ENCODE results near the gene TAS2R60. TPM values are rescaled to one million over a fixed set of nuclear protein-coding genes. Genes with fewer than 3 reads are reported as not detected.
"Not testable (repeated sequence)": the region's sequence is repeated elsewhere in the genome, so short reads cannot be mapped to it uniquely, and the experiment has no call there.

TAS2R60 gene, protein sequence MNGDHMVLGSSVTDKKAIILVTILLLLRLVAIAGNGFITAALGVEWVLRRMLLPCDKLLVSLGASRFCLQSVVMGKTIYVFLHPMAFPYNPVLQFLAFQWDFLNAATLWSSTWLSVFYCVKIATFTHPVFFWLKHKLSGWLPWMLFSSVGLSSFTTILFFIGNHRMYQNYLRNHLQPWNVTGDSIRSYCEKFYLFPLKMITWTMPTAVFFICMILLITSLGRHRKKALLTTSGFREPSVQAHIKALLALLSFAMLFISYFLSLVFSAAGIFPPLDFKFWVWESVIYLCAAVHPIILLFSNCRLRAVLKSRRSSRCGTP
- 0.35 TPM for total RNA-seq
- long read RNA-seq, result 0 reads

DNA sequence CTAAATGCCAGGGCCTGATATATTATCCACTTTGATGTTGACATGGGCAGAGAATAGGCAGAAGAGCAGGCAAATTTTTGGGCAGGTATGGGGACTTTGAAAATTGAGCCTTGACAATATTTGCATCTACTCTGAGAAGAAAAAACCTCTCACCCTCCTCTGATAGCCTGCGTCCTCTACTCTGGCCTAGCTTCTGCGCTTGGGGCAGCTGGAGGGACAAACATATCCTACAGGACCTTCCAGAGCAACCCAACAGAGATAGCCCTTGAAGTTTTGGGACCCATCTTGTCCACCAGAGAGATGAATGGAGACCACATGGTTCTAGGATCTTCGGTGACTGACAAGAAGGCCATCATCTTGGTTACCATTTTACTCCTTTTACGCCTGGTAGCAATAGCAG is at the start of gene TAS2R60:
TAS2R60 (plus strand) TSS at position 301 of the 400 bp plus-strand sequence; CDS start at position 301, 0 bp downstream.
- DNase-seq (ENCODE audit: low spot score), result no peak

DNA sequence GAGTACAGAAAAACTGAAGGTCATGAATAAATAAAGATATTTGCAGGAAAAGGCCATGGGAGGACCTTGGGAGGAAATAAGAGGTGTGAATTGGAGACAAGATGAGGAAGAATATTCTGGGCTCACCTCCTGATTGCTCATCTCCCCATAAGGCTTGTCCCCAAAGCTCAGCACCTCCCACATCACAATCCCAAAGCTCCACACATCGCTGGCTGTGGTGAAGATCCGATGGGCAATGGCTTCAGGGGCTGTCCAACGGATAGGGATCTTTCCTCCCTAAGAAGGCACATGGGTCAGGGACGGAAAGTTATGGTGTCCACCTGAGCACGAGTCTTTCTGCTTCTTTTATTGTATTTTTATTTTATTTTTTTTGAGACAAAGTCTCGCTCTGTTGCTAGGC is 49.2 kb upstream of the TAS2R60 start:
- DNase-seq (ENCODE audit: low spot score), result no peak

DNA sequence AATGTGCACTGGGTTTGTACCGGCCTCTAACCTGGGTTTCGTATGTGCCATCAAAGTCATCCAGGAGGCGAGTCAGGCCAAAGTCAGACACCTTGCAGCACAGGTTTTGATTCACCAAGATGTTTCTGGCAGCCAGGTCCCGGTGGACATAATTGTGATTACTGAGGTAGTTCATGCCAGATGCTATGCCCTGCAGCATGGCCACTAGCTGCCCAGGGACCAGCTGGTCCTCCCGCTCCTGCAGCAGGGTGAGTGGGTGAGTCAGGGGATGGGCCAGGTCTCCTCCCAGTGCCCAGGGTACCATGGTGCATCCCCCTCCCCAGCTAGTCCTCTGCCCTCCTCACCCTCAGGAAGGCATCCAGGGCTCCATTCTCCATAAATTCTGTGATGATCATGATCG is 48.5 kb upstream of the TAS2R60 start:
- DNase-seq (ENCODE audit: low spot score), result no peak

DNA sequence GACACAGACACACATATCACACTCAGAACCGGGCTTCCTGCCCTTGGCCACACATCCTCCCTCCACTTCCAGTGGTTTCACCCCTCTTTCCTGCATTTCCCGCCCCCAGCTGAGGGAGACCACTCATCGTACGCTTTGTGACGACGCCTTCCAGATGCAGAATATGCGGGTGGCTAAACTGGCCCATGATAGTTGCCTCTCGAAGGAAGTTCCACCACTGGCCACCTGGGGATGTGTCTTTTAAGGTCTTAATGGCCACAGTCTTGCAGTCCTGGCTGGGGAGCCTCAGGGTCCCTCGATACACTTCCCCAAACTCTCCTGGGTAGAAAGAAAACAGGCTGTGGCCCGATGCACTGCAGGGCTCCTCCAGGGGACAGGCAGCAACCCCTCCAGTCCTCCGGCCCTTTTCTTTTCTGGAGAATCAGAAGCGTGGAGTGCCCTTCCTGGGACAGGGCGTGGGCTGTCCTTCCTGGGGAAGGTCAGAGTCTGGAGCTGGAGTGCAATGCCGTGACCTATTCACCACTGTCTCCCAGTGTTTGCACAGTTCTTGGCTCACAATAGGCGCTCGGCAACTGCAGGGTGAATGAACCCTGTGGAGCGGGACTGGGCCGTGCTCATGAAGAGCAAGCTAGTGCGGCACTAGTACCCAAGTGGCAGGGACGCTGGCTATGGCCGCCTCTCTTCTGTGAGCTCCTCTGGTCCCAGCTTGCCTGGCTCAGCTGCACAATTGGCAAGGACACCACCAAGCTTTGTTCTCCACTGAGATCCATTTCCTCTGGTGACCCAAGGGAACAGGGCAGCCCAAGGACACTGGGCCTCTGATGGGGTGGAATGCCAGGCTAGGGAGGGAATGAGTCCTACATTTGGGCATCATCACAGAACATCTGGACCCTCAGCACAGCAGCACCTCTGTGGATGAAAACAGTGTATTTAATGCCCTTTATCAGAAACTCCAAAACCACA is 47.8 kb upstream of the TAS2R60 start:
- DNase-seq (ENCODE audit: low spot score), result no peak

DNA sequence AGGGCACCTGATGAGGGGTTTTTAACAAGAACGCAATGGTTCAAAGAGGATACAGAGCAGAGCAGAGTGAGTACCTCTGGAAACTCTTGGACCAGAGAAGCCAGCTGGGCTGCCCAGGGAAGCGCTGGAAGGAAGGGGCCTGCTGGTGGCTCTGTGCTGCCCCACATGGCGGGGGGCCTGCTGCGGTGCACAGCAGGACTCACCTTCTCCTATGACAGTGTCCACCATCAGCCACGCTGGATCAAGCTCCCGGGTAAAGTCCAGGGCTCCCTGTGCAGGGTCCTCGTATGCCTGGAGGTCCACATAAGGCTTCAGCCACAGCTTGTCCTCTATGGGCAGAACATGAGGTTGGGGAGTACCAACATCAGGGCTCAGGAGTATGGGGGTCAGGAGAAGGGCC is 47.1 kb upstream of the TAS2R60 start:
- no peak for DNase-seq (ENCODE audit: low spot score)

DNA sequence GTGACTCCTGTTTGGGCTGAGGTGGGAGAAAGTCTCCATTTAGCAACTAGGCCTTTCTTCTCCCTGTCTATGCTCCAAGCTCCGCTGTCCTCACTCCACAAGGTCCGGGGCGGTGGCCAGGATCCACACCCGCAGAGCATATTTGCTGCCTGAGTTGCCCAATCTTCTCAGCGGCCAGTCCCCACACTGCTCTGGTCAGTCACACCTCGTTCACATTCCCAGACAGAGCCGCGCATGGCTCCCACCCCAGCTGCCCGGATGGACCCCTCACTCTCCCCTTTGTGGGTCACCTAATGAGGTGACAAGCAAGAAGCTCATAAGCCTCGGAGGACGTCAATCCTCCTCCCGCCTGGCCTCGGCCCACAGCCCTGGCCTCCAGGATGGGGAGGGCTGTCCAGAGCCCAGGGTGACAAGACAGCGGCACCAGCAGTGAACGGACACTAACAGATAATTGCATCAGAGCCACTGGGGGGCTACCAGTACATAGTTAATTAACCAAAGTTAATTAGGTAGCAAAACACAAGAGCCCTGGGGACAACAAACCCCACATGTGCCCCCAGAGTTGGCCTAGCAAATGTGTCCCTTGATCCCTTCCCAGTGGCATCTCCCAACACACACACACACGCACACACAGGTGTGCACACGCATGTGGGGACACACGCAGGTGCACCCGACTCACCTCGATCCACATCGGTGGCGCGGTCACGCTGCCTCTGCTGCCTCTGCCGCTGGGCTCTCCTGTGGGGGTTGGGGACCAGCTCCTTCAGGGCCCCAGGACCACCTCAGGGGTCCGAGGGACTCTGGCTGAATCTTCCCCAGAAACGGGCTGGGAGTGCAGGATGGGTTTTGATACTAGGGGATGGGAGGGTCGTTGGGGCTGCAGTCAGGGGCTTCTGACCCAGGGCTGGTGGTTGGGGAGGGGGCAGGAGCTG is 46.4 kb upstream of the TAS2R60 start:
- no peak for DNase-seq (ENCODE audit: low spot score)

DNA sequence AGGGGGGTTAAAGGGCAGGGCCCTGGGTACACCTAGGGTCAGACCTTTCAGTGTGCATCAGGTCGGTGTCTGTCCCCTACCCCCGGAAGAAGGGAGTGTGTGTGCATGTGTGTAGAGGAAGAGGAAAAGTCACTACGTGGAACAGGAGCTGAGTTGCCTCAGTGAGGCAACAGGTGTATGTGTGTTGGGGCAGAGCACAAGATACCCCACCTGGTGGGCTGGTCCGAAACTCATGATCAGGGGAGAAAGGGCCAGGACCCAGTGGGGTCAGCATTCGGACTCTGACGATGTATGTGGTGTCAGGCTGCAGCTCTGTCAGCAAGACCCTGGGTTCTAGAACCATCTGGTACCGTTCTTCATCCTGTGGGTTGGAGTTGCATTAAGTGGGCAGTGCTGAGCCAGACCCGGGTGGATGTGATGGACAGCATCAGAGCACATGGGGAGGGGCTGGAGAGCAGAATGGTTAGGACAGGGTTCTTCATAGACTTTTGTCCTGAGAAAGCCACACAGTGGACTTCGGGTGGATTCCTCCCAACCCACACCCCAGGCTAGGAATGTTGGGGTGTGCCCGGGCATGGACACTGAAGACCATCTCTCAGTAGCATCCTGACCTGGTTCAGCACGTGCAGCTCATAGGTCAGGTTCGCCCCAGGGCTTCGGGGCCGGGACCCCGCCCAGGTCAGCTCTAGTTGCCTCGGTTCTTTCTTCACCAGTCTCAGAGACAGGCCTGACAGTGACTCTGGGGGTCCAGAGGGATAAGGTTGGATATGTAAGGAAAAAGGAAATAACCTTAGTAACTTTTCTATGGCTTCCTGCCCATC is 45.3 kb upstream of the TAS2R60 start:
- DNase-seq (ENCODE audit: low spot score), result no peak

DNA sequence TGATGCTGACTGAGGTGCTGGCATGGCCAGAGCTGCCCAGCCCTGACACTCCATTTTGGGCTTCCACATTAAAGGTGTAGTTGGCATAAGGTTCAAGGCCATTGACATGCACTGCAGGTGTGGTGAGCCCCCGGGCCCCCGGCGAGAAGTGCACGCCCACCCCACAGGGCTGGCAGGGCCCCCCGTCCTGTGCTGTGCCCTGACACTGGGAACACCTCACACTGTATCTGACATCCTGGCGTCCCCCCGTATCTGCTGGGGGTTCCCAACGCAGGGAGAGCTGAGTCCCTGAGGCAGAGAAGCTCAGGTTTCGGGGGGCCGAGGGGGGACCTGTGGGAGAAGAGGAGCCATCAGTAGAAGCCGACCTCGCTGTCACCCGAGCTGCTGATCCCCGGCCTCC is 44.6 kb upstream of the TAS2R60 start:
- DNase-seq (ENCODE audit: low spot score), result no peak

DNA sequence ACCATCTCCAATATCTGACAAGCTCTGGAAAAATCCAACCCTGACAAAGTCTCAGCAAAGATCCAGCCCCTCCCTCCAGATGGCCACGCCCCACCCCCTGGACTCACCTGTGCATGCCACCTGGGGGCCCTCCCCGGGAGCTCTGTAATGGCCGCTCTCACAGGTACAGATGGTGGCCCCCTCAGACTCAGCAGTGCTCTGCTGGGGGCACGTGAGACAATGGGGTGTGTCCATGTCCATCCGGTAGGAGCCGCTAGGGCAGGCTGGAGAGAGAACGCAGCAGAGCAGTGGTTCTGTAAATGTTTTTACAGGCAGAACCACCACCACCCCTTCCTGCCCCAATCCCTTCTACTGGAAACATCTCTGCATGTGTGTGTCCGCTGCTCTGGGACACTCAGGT is 44.1 kb upstream of the TAS2R60 start:
- DNase-seq (ENCODE audit: low spot score), result no peak

DNA sequence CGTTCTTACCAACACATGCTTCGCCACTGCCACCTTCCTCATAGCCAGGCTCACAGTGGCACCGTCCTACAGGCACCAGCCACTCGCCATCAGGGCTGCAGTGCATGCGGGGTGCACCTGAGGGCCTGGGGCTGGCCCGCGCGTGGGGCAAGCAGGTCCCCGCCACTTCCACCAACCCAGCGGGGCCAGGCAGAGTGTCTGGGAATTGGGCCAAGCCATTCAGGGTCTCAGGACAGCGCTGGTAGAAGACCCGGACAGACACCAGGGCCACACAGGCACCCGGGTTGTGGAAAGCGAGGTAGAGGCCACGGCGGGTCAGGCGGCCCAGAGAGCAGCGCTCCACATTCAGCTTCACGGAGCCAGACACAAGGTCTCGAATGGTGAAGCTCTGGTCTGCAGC is 43.6 kb upstream of the TAS2R60 start:
- no peak for DNase-seq (ENCODE audit: low spot score)

DNA sequence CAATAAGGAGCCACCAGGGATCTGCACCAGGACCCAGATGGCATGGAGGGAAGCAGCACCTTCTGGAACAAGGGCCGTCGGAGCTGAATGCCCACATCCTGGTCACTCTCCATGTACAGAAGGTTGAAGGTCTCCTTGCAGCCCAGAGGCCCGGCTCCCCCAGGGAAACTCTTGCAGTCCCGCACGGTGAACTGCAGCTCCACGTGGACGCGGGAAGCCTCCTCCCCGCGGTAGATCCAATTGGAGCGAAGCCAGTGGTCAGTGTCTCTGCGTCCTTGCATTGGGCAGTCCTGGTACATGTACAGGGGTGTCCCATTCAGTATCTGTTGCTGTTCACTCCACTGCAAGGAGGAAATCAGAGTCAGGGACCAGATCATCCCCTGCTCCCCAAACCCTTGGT is 42.0 kb upstream of the TAS2R60 start:
- no peak for DNase-seq (ENCODE audit: low spot score)

DNA sequence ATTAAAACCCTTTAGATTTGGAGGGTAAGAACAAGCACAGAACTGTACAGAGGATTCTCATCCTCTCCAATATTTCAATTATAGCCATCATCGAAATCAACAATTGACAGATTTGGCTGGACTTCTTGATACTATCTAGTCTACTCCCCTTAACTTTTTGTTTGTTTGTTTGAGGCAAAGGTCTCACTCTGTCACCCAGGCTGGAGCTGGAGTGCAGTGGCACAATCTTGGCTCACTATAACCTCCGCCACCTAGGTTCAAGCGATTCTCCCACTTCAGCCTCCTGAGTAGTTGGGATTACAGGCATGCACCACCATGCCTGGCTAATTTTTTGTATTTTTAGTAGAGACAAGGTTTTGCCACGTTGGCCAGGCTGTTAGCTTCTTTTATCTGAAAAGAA is 41.0 kb upstream of the TAS2R60 start:
- DNase-seq (ENCODE audit: low spot score), result not testable (repeated sequence)

DNA sequence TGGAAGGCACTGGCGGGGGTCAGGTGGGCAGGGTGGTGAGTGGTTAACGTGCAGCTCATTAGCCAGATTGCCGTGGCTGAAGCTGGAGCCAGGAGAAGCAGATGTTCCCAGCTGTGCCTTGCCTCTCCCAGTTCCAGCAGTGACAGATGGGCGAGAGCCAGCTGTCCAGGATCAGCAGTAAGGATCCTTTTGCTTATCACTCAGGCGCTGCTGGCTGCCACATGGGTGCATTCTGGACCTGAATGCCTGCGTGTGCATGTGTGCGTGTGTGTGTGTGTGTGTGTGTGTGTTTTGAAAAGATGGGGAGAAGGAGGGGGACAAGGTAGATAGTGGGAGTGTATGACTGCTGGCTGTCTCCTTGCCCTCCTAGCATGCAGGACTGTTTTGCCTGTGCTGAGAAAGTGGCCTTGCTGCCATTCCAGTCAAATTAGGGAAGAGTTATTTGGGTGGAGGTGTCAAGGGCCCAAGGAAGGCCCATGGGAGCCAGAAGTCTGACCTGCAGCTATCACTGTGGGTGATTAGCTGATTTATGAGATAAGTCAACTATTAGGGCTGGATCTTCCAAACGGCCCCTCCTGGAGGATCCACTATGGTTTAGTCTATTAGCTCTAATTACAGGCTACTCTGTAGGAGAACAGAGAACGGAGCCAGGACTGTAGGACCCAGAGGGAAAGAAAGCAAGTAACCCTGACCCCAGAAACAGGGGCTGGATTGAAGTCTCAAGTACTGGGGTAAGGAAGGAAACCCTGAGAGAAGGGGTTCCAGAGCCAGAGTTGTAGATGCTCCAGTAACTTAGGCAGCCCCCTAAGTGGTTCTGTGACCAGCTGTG is 37.9 kb upstream of the TAS2R60 start:
- DNase-seq (ENCODE audit: low spot score), result no peak

DNA sequence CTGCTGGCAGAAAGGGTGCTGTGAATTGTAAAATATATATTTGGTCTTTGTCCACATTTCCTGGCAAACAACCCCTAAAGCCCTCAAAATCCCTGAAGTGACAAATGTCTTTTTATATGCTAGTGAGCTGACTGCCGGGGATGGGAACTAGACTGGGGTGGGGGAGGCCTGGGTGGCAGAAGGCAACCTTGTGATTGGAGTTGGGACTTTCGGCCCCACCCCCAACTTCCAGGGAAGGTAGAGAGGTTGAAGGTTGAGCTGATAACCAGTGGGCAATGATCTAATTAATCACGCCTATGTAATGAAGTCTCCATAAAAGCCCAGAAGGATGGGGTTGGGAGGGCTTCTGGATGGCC is 37.3 kb upstream of the TAS2R60 start:
- DNase-seq (ENCODE audit: low spot score), result no peak

DNA sequence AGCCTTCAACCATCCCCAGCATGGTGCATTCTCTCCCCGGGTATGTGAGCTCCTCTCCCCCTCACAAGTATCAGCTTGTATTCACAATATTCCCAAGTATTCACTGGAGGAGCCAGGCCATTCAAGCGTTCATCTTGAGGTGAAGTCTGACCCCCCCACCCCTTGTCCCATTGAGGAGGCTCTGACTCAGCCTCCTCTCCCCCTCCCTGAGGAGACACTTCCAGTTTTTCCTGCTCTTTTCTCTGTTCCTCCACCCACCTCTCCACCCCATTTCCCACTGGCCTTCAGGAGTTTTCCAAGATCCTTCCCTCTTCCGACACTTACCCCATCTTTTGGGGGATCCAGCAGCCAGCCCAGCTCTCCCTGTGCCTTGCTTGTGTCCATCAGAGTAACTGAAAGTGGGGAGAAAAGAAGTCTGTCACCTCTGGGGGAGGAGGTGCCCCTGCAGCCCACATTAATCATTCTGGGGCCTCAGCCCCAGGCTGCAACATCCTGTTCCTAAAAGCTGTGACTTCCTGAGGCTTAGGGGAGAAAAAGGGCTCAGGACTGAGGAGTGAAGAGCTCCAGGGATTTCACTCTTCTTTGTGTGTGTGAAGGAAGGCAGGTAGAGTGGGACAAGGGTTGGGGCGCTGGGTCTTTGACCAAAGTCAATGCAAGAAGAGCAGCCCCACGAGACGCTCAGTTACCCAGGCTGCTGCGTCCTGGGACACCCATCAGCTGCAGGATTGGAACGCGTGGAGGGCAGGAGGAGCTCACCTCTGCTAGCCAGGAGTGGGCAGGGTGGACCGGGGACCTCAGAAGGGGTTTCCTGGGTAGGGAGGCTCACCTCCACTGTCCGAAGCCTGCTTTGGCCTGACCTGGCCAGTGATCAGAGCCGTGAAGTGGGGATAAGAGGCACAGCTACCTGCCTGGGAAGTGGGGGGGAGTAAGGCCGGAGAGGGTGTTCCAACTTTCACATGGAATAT is 35.7 kb upstream of the TAS2R60 start:
- DNase-seq (ENCODE audit: low spot score), result no peak

DNA sequence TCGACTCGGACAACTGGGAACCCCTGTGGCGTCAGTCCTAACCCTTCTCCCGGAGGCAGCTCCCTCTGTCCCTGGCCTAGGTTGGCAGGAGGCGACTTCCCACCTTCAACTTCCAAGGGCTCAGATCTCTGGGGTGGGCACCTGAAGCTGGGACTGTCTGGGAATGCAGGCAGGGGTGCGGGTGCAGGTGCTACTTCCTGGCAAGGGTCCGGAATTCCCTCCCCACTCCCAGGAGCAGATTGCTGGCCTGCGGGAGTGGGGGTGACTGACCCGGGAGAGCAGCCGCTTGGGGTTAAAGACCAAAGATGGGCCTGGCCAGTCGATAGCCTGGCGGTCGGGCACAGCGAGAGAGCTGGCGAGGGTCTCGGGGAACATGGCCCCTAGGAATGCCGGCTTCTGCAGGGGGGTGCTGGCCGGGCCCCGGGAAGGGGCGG is 35.0 kb upstream of the TAS2R60 start:
- no peak for DNase-seq (ENCODE audit: low spot score)

DNA sequence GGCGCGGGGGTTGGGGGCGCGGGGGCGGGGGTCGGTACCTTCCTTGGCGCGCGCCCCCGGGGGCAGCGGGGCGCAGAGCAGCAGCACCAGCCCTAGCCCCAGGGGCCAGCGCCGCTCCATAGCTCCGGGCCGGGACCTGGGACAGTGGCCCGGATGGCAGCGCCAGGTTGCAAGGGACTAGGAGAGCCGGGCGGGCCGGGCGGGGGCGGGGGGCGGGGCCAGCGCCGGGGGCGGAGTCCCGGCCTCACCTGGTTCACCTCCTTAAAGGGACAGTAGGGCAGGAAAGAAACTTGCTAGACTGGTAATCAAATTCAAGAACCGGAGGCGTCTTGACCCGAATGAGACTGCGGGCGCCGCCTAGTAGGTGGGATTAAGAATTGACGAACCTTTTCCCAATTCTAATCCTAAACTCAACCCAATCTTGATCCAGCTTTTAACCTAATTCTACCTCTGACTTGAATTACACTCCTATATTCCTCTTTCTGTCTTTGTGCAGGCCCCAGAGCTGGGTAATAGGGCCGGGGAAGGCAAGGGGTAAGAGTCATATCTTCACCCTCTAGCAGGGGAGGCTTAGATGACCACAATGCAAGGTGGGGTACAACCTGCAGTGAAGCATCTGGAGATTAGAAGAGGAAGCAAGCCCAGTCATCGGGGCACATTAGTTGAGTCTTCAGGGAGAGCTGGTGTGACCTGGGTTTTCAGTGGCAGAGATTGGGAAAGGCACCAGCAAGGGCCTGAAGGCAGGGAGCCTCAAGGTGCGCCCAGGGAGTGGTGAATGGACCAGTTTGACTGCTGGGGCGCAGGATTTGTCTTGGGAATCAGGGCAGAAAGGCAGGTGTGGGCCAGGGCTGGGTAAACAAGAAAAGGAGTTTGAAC is 34.3 kb upstream of the TAS2R60 start, which contains the start of gene EPHA1:
EPHA1 (minus strand) TSS at position 171 of the 876 bp plus-strand sequence; CDS start at position 120, 51 bp downstream.
- DNase-seq (ENCODE audit: low spot score), result no peak
